Measurements from ENCODE around the gene RPL10L.

GRCh38 chr14:46651526-46652144 lies at the start of gene RPL10L:
- no peak for TF ChIP-seq EZH2 (IDR thresholded peaks at IDR 0.05; ENCODE audit: borderline replicate concordance, low read length)
- no peak for TF ChIP-seq CTCF (conservative IDR thresholded peaks at IDR 0.05 in 1 of 2, IDR thresholded peaks at IDR 0.05 in 1 of 2; ENCODE audit: extremely low read depth in 1 of 2, insufficient read depth in 1 of 2, low read depth in 1 of 2, low read length in 2 of 2)
